Caco-2 (cell line): ENCODE measurements around the gene NRSN2. TPM values are rescaled to one million over a fixed set of nuclear protein-coding genes. Genes with fewer than 3 reads are reported as not detected.

Source experiments
- BruUV-seq: library from RNA; stranded (reverse); fragments of 400-500 nt; replicated peaks from 2 replicates; lab custom pipeline; 2021; lab: Mats Ljungman, UMichigan
- CTCF ChIA-PET: fragments of 300-600 bp; sonication (Branson Sonifier 250); formaldehyde crosslinking; loops from one replicate; lab custom pipeline; 2022; ENCODE audit warnings: antibody characterized with exemption; lab: Charles Lee
- POLR2A ChIA-PET: fragments of 300-600 bp; sonication (Branson Sonifier 250); formaldehyde crosslinking; loops from one replicate; lab custom pipeline; 2022; ENCODE audit warnings: antibody characterized with exemption; lab: Charles Lee
- DNase-seq, 2 experiments: peaks; one replicate each; pipeline versions ENCODE4 v3.0.0 to v3.0.0-alpha.2; 2020 to 2022
- H3K27me3 ChIP-seq: replicated peaks from 2 replicates; pipeline ENCODE4 v1.6.0; 2011; ENCODE audit warnings: low read length; ENCODE audit not compliant: control insufficient read depth, insufficient read depth
- H3K36me3 ChIP-seq: 2 replicates; pipeline ENCODE4 v1.5.1; 2011; ENCODE audit warnings: low read length; ENCODE audit not compliant: control insufficient read depth, insufficient read depth
- H3K4me1 ChIP-seq: fragments of 250-450 bp; sonication (Bioruptor Pico); 2 replicates; pipeline ENCODE4 v1.5.1; 2020; ENCODE audit warnings: mild to moderate bottlenecking
- H3K4me3 ChIP-seq: 2 replicates; pipeline ENCODE4 v1.5.1; 2011; ENCODE audit warnings: low read depth, mild to moderate bottlenecking, control low read depth, low read length
- H3K9me3 ChIP-seq: fragments of 250-450 bp; sonication (Bioruptor Pico); 2 replicates; pipeline ENCODE4 v1.5.1; 2020; ENCODE audit warnings: mild to moderate bottlenecking, moderate library complexity
- H3K27ac Mint-ChIP-seq: one replicate; pipeline ENCODE4 v1.8.0; 2022; ENCODE audit warnings: mixed read lengths; ENCODE audit not compliant: unreplicated experiment
- H3K27me3 Mint-ChIP-seq: one replicate; pipeline ENCODE4 v1.8.0; 2022; ENCODE audit warnings: mixed read lengths; ENCODE audit not compliant: insufficient read depth, unreplicated experiment
- H3K36me3 Mint-ChIP-seq: one replicate; pipeline ENCODE4 v1.8.0; 2022; ENCODE audit warnings: mild to moderate bottlenecking, mixed read lengths; ENCODE audit not compliant: insufficient read depth, unreplicated experiment
- H3K4me1 Mint-ChIP-seq: one replicate; pipeline ENCODE4 v1.8.0; 2022; ENCODE audit warnings: low read depth, mixed read lengths; ENCODE audit not compliant: unreplicated experiment
- H3K4me3 Mint-ChIP-seq: one replicate; pipeline ENCODE4 v1.8.0; 2022; ENCODE audit warnings: mild to moderate bottlenecking, moderate library complexity, mixed read lengths; ENCODE audit not compliant: unreplicated experiment
- H3K9me3 Mint-ChIP-seq: one replicate; pipeline ENCODE4 v1.8.0; 2022; ENCODE audit warnings: mixed read lengths; ENCODE audit not compliant: unreplicated experiment
- intact Hi-C: fragments of 100-400 bp; cut with micrococcal nuclease; formaldehyde crosslinking; loops from one replicate; pipeline ENCODE4 v1.10.0; 2022; ENCODE audit not compliant: unreplicated experiment
- total RNA-seq: library from RNA; stranded (reverse); gene quantifications from 2 replicates; pipeline ENCODE4 v1.2.3, GENCODE V29; 2022
- TF ChIP-seq, protein P1 (sequence below), 2 experiments: fragments of 200-600 bp in 1 of 2; IDR thresholded peaks; 1 replicate in 1 of 2; 2 replicates in 1 of 2; pipeline versions ENCODE4 v1.5.1 to v1.8.0; 2011 to 2022; ENCODE audit warnings: antibody characterized with exemption in 1 of 2, control low read depth in 1 of 2, inconsistent platforms in 1 of 2, low read depth in 1 of 2, low read length in 1 of 2, mild to moderate bottlenecking in 1 of 2, moderate library complexity in 1 of 2; ENCODE audit not compliant: insufficient read depth in 1 of 2, severe bottlenecking in 1 of 2, unreplicated experiment in 1 of 2

Gene NRSN2
- total RNA-seq, 1 experiment from 2014 or later = 27.5 TPM

GRCh38 chr20:341682-342081, 5.2 kb upstream of the NRSN2 start:
- no peaks in the 10 kb centered on the region for H3K9me3 ChIP-seq
- no peak overlapping the region for H3K4me3 ChIP-seq
- Mint-ChIP-seq H3K27me3 (no peaks in the 10 kb centered on the region), H3K36me3 (peaks cover 6% of the 10 kb centered on the region), H3K4me3 (no peak overlapping the region), H3K27ac (no peak overlapping the region), H3K4me1 (peaks cover 6% of the 10 kb centered on the region), H3K9me3 (no peaks in the 10 kb centered on the region)
- ChIA-PET POLR2A (no interaction called here), CTCF (no interaction called here)
- H3K4me1 ChIP-seq = peaks cover 6% of the 10 kb centered on the region
- no peaks in the 10 kb centered on the region for H3K36me3 ChIP-seq
- TF ChIP-seq, protein P1, sequence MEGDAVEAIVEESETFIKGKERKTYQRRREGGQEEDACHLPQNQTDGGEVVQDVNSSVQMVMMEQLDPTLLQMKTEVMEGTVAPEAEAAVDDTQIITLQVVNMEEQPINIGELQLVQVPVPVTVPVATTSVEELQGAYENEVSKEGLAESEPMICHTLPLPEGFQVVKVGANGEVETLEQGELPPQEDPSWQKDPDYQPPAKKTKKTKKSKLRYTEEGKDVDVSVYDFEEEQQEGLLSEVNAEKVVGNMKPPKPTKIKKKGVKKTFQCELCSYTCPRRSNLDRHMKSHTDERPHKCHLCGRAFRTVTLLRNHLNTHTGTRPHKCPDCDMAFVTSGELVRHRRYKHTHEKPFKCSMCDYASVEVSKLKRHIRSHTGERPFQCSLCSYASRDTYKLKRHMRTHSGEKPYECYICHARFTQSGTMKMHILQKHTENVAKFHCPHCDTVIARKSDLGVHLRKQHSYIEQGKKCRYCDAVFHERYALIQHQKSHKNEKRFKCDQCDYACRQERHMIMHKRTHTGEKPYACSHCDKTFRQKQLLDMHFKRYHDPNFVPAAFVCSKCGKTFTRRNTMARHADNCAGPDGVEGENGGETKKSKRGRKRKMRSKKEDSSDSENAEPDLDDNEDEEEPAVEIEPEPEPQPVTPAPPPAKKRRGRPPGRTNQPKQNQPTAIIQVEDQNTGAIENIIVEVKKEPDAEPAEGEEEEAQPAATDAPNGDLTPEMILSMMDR (IDR thresholded peaks at IDR 0.05; ENCODE audit: insufficient read depth in 1 of 2, low read depth in 1 of 2, low read length in 1 of 2, severe bottlenecking in 1 of 2, unreplicated experiment in 1 of 2) = no peak
- DNase-seq = no peak
- intact Hi-C loops = no loop called here
- BruUV-seq = no TSS peak
- no peaks in the 10 kb centered on the region for H3K27me3 ChIP-seq

DNA sequence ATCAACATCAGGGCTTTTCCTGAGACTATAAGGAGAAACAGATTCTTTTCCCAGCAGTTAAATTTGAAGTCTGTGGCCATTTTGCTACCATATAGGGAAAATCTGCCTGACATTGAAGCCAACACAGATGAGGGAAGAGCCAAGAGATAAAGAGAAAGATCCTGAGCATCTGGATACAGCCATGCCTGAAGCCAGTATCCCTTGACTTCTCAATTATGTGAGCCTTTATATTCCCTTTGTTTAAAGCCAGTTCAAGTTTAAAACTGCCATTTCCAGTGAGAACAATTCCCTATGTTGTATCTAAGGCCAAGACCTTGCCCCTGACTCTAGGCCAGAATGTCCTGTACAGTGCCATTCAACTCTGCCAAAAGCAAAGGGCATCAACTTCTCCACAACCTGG, 3.8 kb upstream of the NRSN2 start:
- H3K4me1 Mint-ChIP-seq = peaks cover 8% of the 10 kb centered on the region
- DNase-seq = no peak
- peaks cover 14% of the 10 kb centered on the region for H3K36me3 Mint-ChIP-seq
- no peaks in the 10 kb centered on the region for H3K27me3 Mint-ChIP-seq
- Histone ChIP-seq H3K36me3 (no peaks in the 10 kb centered on the region), H3K4me3 (no peak overlapping the region), H3K4me1 (peaks cover 6% of the 10 kb centered on the region), H3K9me3 (no peaks in the 10 kb centered on the region), H3K27me3 (no peaks in the 10 kb centered on the region)
- CTCF ChIA-PET = no interaction called here
- POLR2A ChIA-PET = no interaction called here
- H3K27ac Mint-ChIP-seq = no peak overlapping the region
- no peak overlapping the region for H3K4me3 Mint-ChIP-seq
- no TSS peak for BruUV-seq
- TF ChIP-seq, protein P1 (IDR thresholded peaks at IDR 0.05; ENCODE audit: insufficient read depth in 1 of 2, low read depth in 1 of 2, low read length in 1 of 2, severe bottlenecking in 1 of 2, unreplicated experiment in 1 of 2) = no peak
- H3K9me3 Mint-ChIP-seq = no peaks in the 10 kb centered on the region
- intact Hi-C loops = no loop called here

DNA sequence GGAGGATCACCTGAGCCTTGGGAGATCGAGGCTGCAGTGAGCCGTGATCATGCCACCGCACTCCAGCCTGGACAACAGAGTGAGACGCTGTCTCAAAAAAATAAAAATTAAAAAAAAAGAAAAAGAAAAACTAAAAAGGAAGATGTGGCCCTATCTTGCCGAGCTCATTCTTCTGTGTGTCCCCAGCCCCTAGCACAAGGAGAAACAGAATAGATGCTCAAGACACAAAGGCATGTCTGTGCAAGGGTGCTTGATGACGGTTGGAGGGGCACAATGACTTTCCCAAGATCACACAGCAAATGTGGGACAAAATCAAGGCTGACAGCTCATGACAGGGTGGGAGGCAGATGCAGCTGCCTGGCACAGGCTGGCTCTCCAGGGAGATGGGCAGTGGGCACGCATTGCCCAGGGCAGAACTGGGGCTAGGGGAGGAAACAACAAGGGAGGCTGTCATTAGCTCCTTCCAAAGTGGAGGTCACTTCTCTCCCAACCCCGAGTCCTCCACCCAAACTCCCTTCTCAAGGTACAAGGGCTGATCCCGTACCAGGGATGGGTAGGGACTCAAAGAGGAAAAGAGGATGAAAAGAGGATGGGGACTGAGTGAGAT, 775 bp upstream of the NRSN2 start:
- no TSS peak for BruUV-seq
- TF ChIP-seq, protein P1 (IDR thresholded peaks at IDR 0.05; ENCODE audit: insufficient read depth in 1 of 2, low read depth in 1 of 2, low read length in 1 of 2, severe bottlenecking in 1 of 2, unreplicated experiment in 1 of 2) = no peak
- Histone ChIP-seq H3K4me1 (peaks cover 16% of the 10 kb centered on the region), H3K4me3 (peak overlapping the region; percentile 96), H3K9me3 (no peaks in the 10 kb centered on the region), H3K36me3 (peaks cover 1% of the 10 kb centered on the region; the same call in 1 of the 2 replicates), H3K27me3 (no peaks in the 10 kb centered on the region)
- intact Hi-C loops = no loop called here
- Mint-ChIP-seq H3K27ac (peak overlapping the region; percentile 97), H3K36me3 (peaks cover 24% of the 10 kb centered on the region), H3K4me3 (peak overlapping the region; percentile 98), H3K9me3 (no peaks in the 10 kb centered on the region), H3K4me1 (peaks cover 19% of the 10 kb centered on the region), H3K27me3 (no peaks in the 10 kb centered on the region)
- DNase-seq = no peak
- ChIA-PET CTCF (interaction anchor here (0.6 to 2.9 kb wide), 3 partner anchors 16 to 85 kb away, joined by 3 to 24 read pairs (median 3); no protein-coding TSS in a partner anchor), POLR2A (interaction anchor here (0.6 to 2.1 kb wide), 4 partner anchors 9 to 26 kb away, joined by 4 to 15 read pairs (median 6); no protein-coding TSS in a partner anchor)
